C4-2B (cell line): ENCODE measurements around the gene HECW1.

Experiments
- H3K27ac ChIP-seq: fragments of 450-650 bp; 2 replicates; pipeline ENCODE4 v1.5.1; 2017
- ZFX ChIP-seq: fragments of 450-650 bp; IDR thresholded peaks from 2 replicates; pipeline ENCODE4 v1.6.1; 2017
- TF ChIP-seq, protein P1 (sequence below): fragments of 450-650 bp; conservative IDR thresholded peaks from 2 replicates; pipeline ENCODE4 v1.5.1; 2017; ENCODE audit warnings: mild to moderate bottlenecking

Gene HECW1

GRCh38 chr7:43148161-43148731 is 35.8 kb downstream of the HECW1 start:
- TF ChIP-seq, protein P1, sequence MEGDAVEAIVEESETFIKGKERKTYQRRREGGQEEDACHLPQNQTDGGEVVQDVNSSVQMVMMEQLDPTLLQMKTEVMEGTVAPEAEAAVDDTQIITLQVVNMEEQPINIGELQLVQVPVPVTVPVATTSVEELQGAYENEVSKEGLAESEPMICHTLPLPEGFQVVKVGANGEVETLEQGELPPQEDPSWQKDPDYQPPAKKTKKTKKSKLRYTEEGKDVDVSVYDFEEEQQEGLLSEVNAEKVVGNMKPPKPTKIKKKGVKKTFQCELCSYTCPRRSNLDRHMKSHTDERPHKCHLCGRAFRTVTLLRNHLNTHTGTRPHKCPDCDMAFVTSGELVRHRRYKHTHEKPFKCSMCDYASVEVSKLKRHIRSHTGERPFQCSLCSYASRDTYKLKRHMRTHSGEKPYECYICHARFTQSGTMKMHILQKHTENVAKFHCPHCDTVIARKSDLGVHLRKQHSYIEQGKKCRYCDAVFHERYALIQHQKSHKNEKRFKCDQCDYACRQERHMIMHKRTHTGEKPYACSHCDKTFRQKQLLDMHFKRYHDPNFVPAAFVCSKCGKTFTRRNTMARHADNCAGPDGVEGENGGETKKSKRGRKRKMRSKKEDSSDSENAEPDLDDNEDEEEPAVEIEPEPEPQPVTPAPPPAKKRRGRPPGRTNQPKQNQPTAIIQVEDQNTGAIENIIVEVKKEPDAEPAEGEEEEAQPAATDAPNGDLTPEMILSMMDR, result no peak
- TF ChIP-seq ZFX, result no peak
- no peak overlapping the region for H3K27ac ChIP-seq

DNA sequence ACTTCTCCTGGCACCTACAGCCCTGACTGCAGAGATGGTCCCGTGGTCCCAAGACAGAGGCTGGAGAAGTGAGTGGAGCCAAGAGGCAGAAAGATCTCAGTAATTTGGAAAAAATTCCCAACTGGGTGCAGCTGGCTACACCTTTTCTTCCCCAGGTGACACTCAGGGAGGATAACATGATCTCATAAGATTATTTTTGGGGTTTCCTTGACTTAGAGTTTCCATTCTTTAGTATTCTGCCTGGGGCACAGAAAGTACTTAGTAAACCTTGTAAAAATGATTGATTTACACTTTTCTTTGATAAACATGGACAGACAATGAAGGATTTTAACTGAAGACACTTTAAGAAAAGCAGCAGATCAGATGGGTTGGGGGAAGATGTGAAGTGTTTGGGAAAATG is 38.6 kb downstream of the HECW1 start:
- TF ChIP-seq ZFX, result no peak
- TF ChIP-seq, protein P1, result no peak
- H3K27ac ChIP-seq, result no peak overlapping the region

DNA sequence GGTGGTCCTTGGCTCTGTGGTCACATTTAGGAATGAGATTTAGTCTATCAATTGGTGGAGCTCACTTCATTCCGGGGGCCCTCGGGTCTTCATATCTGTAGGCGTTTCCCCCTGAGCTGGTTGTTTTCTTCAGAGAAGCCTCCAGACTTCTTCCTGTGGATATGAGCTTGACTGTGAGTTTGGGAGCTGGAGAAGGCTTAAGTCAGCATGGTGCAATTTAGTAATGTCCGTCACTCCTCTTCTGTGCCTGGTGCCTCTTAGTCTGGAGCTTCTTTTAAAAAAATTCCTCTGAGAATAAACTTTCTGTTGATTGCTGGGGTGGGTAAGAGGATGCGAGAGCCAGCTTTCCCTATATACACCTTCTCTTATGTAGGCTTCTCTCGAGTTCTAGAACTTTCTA is 40.2 kb downstream of the HECW1 start:
- TF ChIP-seq, protein P1, result no peak
- TF ChIP-seq ZFX, result no peak
- H3K27ac ChIP-seq, result no peak overlapping the region

GRCh38 chr7:43155636-43156035 is 43.2 kb downstream of the HECW1 start:
- no peak overlapping the region for H3K27ac ChIP-seq
- TF ChIP-seq, protein P1, result no peak
- no peak for TF ChIP-seq ZFX

DNA sequence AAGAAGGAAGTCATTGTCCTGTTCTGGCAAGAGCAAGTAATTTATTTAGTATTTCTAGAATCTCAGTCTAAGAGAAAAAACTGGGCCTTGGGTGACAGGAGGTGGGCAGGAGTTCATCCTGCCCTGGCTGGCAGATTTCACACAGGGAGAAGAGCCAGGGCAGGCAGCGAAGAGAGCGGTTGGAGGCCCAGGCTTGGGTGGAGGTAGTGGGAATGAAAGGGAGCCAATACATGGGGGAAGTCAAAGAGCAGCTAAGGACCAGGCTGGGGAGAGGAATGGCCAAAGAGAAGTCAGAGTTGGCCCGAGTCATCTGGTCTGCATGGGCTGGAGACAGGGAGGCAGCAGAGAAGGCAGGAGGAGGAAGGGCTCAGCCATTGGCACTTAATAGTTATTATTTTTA is 51.4 kb downstream of the HECW1 start:
- no peak for TF ChIP-seq ZFX
- TF ChIP-seq, protein P1, result no peak
- H3K27ac ChIP-seq, result no peak overlapping the region

GRCh38 chr7:43164757-43165156 is 52.3 kb downstream of the HECW1 start:
- no peak for TF ChIP-seq ZFX
- TF ChIP-seq, protein P1, result no peak
- H3K27ac ChIP-seq, result no peak overlapping the region

DNA sequence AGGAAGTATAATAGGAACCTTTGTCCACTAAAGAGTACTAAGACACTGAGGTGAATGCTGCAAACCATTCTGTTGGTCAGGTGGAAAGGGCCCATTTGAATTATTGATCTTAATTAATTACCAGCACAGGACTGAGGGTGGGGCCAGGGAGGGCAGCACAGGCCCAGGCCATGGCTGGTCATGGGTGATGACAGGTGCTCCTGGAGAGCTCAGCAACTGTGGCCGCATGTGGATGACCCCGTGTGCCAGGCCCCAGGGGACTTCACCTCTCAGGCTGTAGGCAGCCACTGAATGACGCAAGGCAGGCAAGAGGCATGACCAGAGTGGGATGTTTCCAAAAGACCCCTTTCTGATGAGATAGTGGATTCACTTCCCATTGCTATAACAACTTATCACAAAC is 54.2 kb downstream of the HECW1 start:
- no peak for TF ChIP-seq ZFX
- no peak overlapping the region for H3K27ac ChIP-seq

DNA sequence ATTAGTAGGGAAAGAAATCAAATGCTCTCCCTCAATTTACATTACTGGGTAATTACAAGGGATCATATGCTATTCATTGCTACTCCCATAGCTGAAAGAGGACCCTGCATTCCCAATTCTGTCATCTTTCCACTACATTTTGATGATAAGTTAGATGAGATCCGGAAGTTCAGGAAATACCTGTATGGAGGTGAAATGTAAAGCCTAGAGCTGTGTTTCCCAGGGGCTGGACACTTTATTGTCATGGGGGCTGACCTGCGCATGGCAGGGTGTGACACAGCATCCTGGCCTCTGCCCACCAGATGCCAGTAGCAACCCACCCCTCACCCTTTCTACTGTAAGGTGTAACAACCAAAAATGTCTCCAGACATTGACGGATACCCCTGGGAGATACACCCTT is 56.6 kb downstream of the HECW1 start:
- H3K27ac ChIP-seq, result no peak overlapping the region
- TF ChIP-seq ZFX, result no peak
- TF ChIP-seq, protein P1, result no peak
